GM12874 (cell line): ENCODE data around the gene FAM222A.

Experiments used
- TF ChIP-seq, protein P1 (sequence below): IDR thresholded peaks from 2 replicates; pipeline ENCODE4 v1.5.1; 2011; ENCODE audit warnings: low read depth, mild to moderate bottlenecking, control low read depth, low read length, moderate library complexity; ENCODE audit not compliant: insufficient read depth

The FAM222A gene

DNA sequence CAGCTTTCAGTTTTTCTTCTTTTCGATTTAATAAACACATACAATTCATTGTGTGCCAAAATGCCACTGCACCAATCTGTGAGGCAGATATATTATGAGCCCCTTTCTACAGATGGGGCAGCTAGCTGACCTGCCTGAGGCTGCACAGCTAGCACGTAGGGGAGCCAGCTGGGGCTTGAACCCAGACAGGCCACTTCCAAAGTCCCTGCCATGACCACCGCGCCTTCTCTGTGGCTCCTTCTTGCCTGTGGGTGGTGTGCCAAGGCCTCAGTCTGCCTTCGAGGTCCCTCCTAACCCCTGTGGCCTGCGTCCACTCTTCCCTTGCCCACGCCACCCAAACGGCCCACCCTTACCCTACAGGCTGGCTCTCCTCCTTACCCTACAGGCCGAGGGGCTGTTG is 16.2 kb downstream of the FAM222A start:
- TF ChIP-seq, protein P1, sequence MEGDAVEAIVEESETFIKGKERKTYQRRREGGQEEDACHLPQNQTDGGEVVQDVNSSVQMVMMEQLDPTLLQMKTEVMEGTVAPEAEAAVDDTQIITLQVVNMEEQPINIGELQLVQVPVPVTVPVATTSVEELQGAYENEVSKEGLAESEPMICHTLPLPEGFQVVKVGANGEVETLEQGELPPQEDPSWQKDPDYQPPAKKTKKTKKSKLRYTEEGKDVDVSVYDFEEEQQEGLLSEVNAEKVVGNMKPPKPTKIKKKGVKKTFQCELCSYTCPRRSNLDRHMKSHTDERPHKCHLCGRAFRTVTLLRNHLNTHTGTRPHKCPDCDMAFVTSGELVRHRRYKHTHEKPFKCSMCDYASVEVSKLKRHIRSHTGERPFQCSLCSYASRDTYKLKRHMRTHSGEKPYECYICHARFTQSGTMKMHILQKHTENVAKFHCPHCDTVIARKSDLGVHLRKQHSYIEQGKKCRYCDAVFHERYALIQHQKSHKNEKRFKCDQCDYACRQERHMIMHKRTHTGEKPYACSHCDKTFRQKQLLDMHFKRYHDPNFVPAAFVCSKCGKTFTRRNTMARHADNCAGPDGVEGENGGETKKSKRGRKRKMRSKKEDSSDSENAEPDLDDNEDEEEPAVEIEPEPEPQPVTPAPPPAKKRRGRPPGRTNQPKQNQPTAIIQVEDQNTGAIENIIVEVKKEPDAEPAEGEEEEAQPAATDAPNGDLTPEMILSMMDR = no peak

DNA sequence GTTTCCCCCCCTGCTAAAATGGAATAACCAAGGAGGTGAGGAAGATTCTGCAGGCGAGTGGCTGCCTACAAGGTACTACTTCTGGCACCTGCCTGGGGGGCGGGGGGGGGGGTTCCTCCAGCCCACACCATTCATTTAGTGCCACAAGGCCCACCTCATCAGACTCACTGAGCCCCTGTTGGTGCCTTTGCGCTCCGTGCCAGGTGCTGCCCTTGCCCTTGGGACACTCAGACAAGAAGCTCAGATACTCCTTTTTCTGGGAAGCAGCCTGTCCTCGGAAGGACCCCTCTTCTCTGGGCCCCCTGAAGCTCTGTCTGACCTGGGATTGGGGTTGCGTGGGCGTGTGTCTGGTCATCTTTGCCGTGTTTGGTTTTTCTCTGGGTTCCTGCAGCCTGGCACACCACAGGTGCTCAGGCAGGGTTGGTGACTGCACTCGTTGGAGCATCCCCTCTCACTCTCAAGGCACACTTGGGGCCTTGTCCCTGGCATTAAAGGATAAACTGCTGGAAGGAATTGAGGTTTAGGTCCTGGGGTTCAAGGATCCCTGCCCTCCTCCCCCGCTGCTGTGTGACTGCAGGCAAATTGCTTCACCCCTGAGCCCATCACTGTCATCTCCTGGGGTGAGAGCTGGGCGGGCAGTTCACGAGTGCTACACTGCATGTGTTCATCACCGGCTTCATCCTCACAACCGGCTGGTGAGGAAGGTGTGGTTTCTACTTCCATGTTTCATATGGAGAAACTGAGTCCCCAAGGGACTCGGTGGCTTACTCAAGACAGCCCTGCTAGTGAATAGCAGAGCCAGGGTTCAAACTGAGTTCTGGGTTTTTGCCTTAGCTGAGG is 16.9 kb downstream of the FAM222A start:
- TF ChIP-seq, protein P1 = no peak

DNA sequence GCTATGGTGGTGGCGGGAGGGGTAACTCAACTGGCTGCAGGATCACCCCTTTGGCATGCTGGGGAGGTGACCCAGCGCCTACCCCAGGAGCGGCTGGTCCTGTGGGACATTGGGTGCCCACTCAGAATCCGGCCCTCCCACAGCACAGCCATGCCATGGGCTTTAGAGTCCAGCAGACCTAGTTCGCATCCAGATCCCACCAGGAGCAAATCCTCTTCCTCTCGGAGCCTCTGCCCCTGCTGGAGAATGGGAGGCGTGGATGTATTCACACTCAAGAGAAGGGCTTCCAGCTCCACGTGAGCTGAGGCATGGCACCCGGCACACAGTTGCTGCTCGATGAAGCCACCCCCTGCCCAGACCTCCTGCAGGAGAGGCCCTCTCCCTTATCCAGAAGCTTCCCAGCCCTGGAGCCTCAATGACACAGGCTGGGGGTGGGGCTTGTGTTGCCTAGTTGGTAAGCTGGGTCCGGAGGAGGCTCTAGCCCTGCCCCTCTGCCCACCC is 17.7 kb downstream of the FAM222A start:
- TF ChIP-seq, protein P1 = no peak

DNA sequence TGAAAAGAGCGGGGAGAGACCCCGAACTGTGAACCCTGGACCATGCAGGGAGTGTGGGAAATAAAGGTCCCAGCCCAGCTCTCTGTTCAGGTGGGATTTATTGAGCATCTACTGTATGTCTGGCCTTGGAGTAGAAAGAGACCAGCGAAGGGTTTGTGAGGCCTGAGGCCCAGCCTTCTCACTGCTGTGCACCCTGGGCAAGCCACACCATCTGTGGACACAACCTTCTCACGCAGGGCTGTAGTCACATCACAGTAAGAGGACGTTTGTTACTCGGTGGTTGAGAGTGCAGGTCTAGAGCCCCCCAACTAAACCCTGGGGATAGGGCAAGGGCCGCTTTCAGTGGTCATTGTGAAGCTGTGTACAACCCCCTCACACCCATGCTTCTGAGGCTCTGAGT is 18.2 kb downstream of the FAM222A start:
- TF ChIP-seq, protein P1 = no peak

DNA sequence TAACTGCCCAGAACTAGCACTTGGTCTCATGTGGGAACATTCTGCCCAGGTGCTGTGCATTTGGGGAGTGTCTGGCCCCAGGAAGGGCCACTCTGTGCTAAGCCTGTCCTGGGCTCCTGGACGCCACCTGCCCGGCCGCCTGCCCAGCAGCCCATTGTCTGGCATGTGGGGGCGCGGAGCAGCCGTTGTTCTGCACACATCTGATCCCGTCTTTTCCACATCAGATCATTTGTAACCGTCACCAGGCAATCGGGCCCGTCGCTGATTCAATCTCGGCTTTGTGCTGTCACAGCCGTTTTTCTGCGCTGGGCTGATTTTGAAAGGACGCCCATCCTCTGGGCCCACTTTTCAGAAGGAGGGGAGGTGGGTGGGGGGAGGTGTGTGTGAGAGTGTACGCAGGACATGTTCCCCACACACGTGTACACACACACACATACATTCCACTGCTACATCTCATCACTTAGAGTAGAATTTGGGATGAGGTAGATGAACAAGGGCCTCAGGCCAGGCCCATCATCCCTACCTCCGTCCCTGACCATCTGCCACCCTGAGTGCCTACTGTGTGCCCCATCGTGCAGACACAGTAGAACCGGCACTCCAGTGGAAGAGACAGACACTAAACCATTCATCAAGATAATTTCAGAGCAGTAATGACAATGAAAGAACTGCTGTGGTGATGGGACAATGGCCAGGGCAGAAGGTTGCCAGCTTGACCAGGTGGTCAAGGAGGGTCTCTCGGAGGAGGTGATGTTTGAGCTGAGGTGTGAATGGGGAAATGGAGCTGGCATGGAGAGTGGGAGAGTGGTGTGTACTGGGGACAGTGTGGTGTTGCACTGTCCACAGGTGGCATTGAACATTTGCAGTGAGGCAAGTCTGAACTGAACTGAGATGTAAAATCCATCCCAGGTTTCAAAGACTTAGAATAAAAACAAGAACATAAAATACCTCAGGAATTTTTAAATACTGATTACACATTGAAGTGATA is 19.0 kb downstream of the FAM222A start:
- TF ChIP-seq, protein P1 = no peak

DNA sequence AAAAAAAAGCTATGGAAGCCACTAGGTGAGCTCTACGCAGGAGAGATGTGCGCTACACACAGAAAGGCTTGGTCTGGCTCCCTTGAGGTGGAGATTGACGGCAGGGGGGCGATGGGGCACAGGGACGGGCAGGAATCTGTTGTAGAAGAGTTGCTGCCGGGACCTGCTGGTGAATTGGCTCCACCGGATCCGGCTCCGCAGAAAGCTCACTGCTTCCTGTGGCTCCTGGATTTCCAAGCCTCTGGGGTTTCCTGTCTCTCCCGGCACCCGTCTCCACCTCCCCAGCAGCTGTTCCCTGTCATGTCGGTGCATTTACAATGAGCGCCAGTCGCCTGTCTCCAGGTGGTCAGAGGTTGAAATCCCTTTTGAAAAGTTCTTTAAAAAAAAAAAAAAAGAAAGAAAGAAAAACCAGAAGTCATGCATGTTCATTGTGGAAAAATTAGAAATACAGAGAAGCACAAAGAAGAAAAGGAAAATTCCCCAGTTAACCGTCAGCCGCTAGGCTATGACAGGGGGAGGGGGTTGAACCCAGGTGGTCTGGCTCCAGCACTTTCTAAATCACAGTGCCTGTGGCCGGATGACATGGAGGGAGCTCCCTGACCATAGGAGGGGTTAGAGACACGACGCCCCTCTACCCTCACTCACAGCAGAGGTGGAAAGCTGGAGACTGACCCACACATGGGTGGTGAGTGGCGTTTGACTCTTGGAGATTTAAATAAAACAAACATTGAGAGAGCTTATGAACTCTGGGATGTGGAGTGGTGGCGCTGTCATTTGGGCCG is 20.8 kb downstream of the FAM222A start:
- TF ChIP-seq, protein P1 = no peak

DNA sequence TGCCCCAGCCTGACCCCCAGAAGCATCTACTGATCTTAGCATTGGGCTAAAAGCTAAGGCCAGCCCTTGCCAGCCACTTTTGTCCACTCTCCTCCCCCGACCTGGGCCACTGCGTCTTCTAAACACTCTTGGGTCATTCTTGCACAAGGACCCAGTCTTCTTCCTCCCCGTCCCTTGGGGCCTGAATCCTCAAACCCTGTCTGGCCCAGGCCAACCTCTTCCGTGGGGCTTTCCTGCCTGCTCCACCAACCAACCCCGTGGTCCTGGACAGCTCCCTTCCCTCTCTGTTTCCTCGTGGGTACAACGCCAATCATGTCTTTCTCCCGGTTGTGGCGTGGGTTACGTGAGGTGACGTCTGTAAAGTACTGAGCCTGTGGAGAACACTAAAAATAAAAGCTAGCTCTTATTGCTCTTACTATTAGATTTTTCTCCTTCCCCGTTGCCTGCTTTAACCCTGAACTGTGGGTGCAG is 21.5 kb downstream of the FAM222A start:
- TF ChIP-seq, protein P1 = no peak
